ENCODE data around the gene CBS.
"Not testable (repeated sequence)": the region's sequence is repeated elsewhere in the genome, so short reads cannot be mapped to it uniquely, and the experiment has no call there.

Gene CBS

DNA sequence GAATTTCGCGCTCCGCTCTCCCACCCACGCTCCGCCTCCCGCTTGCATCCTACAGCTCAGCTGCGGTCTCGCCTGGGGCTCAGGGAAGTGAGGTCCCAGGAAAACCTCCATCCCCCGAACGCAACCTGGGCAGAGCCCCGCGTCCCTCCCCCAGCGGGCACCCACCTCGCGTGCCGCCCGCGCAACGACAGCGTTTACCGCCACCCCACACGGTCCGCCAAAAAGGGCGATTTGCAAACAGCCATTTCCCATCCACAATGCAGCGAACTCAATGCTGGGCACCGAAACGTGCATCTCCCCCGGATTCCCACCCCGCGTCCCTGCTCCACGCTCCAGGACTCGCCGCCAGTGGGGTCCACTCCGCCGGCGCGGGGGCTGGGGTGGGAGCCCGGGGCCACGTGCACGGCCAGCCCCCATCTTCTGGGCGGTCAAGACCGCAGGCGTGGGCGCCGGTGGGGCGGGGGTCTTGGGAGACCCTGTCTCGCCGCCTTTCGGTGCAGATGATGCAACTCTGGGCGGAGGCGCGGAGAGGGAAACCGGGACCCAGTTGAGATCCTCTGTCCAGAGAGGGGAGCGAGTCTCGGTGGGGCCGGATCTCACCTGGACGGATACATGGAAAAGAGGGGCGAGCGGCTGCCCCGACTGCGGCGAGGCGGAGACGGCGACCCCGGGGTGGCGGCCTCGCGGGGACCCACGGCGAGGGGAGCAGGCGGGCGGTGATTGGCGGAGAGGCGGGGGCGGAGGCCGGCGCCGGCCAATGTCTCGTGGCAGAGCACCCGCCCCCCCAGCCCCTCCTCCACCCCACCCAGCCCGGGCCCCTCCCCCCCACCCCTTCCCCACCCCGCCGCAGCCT is at the start of gene CBS:
CBS (minus strand) TSS at position 666 of the 853 bp plus-strand sequence. CDS start 3,642 bp downstream, outside the sequence.
- not testable (repeated sequence) for H3K4me3 ChIP-seq (ENCODE audit: low read depth, low read length)

DNA sequence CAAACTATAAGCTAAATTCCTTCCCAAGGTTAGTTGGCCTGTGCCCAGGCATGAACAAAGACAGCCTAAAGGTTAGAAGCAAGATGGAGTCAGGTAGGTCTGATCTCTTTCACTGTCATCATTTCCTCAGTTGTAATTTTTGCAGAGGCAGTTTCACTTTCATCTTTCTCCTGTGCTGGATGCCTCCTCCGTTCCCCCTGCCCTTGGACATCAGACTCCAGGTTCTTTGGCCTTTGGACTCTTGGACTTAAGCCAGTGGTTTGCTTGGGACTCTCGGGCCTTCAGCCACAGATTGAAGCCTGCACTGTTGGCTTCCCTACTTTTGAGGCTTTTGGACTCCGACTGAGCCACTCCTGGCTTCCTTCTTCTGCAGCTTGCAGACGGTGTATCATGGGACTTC is 40.3 kb upstream of the CBS start:
- not testable (repeated sequence) for H3K4me3 ChIP-seq (ENCODE audit: low read depth, low read length)

GRCh38 chr21:43114483-43114882 is 38.8 kb upstream of the CBS start:
- not testable (repeated sequence) for H3K4me3 ChIP-seq (ENCODE audit: low read depth, low read length)

DNA sequence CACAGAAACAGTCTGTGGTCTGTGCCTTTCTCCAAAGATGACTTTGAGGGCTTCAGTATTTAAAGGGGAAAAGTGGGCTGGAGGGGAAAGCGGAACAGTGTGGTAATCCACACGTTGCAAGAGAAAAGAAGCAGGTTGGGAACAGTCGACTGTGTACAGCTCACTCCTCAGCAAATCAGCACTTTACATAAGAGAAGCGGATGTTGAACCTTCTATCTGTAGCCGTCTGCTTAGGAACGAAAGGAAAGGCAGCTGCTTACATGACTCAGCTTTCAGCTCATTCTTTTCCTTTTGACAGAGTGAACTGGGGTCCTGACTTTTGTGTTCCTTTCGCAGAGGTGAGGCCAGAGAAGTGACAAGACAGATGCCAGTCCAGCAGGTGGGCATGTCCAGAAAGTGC is 33.4 kb upstream of the CBS start:
- not testable (repeated sequence) for H3K4me3 ChIP-seq (ENCODE audit: low read depth, low read length)

DNA sequence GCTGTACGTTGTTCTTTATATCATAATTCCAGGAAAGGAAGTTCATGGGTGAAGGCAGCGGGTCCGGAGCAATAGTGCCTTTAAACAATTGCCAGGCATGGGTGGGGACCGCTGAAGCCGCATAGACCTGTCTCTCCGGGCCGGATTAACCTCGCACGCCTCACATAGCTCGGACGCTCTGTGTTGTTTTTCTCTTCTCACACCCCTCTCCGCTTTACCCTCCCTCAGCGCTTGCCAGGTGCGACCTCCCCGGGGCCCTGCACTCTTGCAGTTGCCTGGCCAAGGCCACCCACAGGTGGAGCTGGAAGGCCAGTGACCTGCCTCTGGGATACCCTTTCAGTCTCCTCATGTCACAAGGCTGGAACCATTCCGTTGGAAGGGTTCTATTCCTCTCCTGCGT is 32.5 kb upstream of the CBS start:
- not testable (repeated sequence) for H3K4me3 ChIP-seq (ENCODE audit: low read depth, low read length)

DNA sequence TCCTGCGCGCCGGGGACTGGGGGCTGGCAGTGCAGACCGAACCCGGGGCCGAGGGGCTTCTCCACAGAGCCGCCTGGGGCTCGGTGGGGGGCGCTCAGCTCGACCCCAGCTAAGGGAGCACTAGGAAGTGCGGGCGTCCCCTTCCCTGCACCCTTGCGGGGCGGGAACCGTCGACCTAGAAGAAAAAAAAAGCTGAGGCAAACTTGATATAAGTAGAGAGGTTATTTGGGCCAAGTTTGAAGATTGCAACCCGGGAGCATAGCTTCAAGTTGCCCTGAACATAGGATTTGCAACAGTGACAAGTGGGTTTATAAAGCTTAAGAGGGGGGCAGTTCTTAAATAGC is 32.1 kb upstream of the CBS start:
- not testable (repeated sequence) for H3K4me3 ChIP-seq (ENCODE audit: low read depth, low read length)

DNA sequence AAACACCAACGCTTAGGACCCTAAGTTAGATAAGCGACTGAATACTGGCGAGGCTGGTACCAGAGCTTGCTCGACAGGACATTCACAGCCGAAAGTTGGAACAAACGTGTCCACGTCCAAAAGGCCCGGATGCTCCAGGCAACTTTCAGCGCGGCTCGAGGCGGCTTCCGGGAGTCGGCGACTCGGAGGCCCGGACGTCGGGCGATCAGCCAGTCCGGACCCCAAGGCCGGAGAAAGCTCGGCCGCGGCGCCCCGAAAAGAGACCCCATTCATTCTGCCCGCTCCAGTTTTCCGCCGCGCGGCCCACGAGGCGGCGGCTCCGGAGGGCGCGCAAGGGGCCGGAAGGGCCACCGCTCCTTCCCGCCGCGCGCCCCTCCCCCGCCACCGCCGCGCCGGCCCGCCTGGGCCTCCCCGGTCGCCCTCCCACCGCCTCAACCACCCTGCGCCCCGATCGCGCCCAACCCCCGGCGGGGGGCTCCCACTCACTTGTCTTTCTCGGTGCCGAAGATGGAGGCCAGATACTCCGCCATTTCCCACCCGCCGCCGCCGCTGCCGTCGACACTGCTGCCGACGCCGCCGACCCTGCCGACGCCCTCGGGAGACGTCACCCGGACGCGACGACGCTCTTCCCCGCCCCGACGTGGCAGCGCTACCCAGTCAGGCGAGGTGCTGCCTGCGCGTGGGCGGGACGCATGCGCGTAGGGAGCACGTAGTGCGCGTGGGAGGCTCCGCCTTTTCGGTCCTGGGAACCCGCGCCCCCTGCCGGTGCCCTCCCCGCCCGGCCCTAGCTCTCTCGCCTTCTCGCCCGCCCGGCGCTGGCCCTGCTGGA is 31.5 kb upstream of the CBS start, which contains the start of gene U2AF1:
U2AF1 (minus strand) TSS at position 606 of the 829 bp plus-strand sequence; CDS start at position 530, 76 bp downstream.
- peak within 1 kb of the TSS; percentile 45 for H3K4me3 ChIP-seq (ENCODE audit: low read depth, low read length)

GRCh38 chr21:43104642-43105041 is 29.0 kb upstream of the CBS start:
- not testable (repeated sequence) for H3K4me3 ChIP-seq (ENCODE audit: low read depth, low read length)

DNA sequence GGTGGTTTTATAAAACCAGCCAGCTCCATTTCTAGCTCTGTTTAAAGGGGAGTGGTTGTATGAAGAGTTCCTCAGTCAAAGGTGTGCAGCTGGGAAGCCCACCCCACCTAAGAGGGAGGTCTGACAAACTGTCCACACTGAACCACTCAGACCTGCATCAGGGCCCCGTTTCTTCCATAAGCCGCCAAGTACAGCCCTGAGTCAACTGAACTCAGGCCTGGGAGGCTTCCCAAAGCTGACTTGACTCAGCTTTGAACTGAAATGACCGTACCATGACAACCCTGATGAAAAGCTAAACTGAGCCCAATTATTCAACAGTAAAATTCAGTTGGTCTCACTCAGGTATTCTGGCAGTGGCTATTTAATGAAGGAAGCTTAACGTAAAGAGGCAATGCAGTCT is 26.6 kb upstream of the CBS start:
- H3K4me3 ChIP-seq (ENCODE audit: low read depth, low read length), result not testable (repeated sequence)

DNA sequence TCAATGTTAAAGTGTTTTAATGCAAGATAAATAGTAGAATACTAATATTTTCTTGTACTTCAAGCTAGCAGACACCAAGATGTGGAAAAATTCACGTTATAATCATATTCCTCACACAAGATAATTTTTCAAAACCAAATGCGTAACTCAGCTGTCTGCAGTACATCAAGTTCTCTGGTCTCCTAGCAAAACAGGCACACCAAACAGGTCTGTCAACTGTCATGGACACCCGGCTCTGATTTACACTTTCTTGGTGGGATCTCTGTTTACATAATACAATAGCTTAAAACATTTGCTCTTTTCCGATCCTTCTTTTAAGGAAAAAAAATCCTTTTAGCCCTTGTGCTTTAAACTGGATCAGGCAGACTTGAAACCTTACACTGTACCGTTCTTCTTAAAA is 26.0 kb upstream of the CBS start:
- H3K4me3 ChIP-seq (ENCODE audit: low read depth, low read length), result not testable (repeated sequence)

DNA sequence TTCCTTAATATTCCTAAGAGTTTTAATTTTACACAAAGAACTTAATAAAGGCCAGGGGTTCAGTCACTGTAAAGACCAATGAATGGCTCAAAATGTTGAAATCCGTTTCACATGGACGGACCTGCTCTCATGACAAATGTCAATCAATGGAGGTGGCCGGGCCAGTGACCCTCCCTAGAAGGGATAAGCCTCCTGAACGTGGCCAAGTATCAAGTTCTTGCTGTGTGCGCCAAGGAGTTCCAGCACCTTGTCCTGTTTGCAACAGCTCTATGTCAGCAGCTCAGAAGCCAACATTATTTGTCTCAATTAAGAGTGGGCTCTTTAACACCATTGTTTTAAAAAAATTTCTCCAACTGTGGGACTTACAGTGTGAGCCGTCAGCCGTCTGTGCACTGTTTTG is 25.4 kb upstream of the CBS start:
- not testable (repeated sequence) for H3K4me3 ChIP-seq (ENCODE audit: low read depth, low read length)

- not testable (repeated sequence) for H3K4me3 ChIP-seq (ENCODE audit: low read depth, low read length)
Observed at GRCh38 chr21:43091979-43092614, 16.5 kb upstream of the CBS start.

- H3K4me3 ChIP-seq (ENCODE audit: low read depth, low read length), result not testable (repeated sequence)
Observed at GRCh38 chr21:43090947-43091346, 15.3 kb upstream of the CBS start.

- H3K4me3 ChIP-seq (ENCODE audit: low read depth, low read length), result not testable (repeated sequence)
Observed at GRCh38 chr21:43089463-43089862, 13.8 kb upstream of the CBS start.

GRCh38 chr21:43082587-43083300 is 7.1 kb upstream of the CBS start:
- H3K4me3 ChIP-seq (ENCODE audit: low read depth, low read length), result not testable (repeated sequence)

DNA sequence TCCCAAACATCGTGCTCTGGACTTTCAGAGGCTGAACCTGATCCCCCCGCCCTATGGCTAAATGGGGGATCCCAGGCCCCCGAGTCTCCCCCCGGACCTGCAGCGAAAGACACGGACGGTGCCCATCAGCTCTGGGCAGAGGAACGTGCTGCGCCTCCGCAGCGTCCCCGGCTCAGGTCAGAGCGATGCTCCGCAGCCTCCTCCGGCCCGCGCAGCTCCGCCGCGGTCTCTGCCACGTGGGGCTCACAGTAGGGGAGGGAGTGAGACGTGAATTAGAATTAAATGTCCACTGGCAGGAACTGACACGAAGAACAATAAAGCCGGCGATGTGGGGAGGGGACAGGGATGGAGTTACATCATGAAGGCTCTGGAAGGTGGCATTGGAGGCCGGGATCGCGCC is 1.0 kb upstream of the CBS start:
- H3K4me3 ChIP-seq (ENCODE audit: low read depth, low read length), result not testable (repeated sequence)

DNA sequence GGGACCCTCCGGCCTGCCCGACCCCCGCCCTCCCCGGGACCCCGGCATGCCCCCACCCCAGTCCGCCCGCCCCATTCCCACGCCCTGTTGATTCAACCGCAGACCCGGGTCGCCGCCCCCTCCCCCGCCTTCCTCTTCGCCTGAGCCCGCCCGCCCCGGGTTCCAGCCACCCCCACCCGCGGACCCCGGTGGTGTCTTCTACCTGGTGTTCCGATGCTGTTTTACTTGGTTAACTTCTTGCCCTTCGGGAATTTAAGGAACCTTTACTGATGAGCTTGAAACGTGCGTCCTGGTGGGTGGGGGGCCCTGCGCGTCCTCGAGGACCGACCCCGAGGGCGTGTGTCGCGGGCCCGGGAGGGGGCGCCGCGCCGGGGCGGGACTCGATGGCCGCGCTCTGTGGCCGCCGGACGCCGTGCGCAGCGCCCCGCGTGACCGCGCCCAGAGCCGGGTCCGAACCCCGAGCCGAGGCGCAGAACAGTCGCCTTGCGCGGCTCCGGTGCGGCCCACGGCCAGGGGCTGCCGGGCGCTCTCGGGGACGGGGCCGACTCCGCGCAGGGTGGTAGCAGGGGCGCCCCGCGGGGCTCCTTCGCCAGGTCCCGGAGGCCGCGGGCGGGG is 495 bp upstream of the CBS start:
- H3K4me3 ChIP-seq (ENCODE audit: low read depth, low read length), result not testable (repeated sequence)

- not testable (repeated sequence) for H3K4me3 ChIP-seq (ENCODE audit: low read depth, low read length)
Observed at GRCh38 chr21:43074401-43075169, 1.1 kb downstream of the CBS start.

DNA sequence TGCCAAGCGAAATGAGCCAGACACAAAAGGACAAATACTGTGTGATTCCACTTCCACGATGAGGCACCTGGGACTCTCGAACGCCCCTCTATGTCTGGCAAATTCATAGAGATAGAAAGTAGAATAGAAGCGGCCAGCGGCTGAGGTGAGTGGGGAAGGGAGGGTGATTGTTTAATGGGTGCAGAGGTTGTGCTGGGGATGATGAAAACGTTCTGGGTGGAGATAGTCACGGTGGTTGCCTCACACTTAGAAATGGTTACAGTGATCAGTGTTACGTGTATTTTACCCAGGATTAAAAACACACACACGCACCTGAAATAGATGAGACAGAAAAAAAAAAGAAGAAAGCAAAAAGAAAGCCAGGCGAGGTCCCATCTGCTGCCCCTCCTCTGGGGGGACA is 2.9 kb downstream of the CBS start:
- not testable (repeated sequence) for H3K4me3 ChIP-seq (ENCODE audit: low read depth, low read length)

DNA sequence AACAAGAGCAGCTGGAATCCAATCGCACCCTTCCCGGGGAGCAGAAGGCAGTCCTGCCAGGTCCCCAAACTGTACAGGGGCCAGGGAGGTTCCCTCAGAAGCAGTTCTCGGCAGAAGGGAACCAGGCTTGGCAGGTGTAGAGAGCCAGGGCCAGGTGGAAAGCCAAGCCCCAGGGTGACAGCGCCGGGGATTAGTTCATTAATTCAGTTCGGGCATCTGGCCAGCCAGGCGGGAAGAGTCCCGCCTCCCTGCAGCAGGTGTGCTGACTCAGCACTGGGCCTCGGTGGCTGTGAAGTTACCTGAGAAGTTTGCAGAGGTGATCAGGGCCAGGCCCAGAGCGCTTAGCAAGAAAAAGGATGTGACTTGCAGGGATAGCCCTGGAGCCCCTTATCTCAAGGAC is 6.0 kb downstream of the CBS start:
- not testable (repeated sequence) for H3K4me3 ChIP-seq (ENCODE audit: low read depth, low read length)

Data from iPS-11a (cell line).